Germinal center (tissue), 1 donor: ENCODE measurements around the gene ZNF675.
"Not testable (repeated sequence)": the region's sequence is repeated elsewhere in the genome, so short reads cannot be mapped to it uniquely, and the experiment has no call there.

ENCODE experiments used
- DNase-seq: peaks from one replicate; pipeline ENCODE4 v3.0.0; 2012; ENCODE audit warnings: mixed read lengths, low spot score

ZNF675 gene

DNA sequence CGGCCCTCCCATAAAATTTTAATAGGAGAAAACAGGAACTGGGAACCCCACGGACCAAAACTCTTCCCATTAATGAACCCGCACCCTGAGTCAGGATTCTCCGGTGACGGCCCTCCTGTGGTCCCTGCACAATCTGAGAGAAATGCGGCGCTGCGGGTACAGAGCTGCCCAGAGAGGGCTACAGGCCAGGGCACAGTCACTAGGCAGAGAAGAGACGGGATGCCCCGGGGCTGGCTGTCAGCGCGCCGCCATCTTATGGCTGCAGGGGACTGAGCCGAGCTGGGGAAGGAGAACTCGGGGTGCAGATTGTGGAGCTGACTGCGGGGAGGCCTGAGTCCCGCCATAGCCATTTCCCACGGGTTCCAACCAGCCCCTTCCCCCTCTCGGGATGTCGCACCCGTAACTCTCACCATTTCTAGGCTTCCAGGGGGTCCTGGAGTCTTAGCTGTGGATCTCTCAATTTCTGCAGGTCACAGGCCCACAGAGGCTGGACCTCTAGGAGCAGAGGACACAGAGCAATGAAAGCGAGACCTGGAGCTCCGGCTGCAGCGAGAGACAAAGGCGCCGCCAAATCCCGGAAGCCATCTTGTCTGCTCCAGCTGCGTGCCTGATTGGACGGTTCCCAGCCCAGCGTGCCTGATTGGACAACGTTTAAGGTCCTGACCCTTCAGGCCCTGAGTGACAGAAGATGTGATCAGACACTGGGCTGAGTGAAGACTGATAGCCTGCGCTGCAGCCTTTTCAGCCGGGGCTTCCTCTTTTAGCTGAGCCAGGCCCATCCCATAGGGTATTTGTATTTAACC is at the start of gene ZNF675:
Gene ZNF675, minus strand, starts transcription at position 592 of the 803 bp plus-strand sequence. Its CDS starts 179 bp downstream, at position 413.
- peak; percentile 89 for DNase-seq

DNA sequence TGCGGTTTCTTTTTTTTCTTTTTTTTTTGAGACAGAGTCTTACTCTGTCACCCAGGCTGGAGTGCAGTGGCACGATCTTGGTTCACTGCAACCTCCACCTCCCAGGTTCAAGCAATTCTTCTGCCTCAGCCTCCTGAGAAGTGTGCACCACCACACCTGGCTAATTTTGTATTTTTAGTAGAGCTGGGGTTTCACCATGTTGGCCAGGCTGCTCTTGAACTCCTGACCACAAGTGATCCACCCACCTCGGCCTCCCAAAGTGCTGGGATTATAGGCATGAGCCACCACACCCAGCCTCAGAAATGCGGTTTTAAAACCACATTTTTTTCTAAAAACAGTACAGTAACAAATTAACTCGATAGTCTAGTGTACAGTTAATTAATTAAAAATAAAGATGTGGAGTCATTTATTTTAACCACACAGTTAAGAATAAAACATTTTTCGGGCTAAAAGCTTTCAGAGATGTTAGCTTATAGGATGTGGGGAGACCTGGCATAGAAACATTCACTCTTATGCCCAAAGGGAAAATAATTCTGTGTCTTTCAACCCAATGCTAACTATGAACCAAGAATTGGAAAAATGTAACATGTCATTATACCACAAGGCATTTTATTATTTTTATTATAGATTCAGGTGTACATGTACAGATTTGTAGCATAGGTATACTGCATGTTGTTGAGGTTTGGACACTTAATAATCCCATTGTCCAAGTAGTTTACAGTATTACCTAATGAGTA is 43.9 kb upstream of the ZNF675 start:
- not testable (repeated sequence) for DNase-seq

DNA sequence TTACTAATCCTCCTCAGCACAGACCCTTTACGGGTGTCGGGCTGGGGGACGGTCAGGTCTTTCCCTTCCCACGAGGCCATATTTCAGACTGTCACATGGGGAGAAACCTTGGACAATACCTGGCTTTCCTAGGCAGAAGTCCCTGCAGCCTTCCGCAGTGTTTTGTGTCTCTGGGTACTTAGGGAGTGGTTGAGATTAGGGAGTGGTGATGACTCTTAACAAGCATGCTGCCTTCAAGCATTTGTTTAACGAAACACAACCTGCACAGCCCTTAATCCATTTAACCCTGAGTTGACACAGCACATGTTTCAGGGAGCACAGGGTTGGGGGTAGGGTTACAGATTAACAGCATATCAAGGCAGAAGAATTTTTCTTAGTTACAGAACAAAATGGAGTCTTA is 37.1 kb upstream of the ZNF675 start:
- DNase-seq: not testable (repeated sequence)

DNA sequence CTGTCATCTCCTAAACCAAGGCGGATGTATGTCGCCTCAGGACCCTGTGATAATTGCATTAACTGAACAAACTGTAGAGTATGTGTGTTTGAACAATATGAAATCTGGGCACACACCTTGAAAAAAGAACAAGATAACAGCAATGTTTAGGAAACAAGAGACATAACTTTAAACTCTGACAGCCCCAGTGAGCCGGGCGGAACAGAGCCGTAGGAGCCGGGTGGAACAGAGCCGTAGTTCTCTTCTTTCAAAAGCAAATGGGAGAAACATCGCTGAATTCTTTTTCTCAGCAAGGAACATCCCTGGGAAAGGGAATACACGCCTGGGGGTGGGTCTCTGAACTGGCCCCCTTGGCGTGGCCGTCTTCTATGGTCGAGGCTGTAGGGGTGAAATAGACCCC is 31.8 kb upstream of the ZNF675 start:
- DNase-seq: no peak

DNA sequence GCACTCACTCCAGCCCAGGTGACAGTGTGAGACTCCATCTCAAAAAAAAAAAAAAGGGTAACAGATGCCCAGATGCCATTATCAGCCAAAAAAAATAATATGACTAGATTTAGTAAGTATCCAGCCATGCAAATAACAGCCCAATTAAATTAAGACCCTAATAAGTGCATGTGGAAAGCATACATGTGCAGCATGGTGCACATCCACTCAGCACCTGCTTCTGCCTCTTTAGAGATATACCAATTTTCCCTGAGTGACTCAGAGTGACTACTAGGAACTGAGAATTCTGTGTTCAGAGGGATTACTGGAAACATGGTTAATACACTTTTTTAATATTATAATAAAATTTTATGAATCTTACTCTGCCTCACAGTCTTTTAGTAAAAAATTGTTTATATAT is 29.8 kb upstream of the ZNF675 start:
- DNase-seq: no peak

DNA sequence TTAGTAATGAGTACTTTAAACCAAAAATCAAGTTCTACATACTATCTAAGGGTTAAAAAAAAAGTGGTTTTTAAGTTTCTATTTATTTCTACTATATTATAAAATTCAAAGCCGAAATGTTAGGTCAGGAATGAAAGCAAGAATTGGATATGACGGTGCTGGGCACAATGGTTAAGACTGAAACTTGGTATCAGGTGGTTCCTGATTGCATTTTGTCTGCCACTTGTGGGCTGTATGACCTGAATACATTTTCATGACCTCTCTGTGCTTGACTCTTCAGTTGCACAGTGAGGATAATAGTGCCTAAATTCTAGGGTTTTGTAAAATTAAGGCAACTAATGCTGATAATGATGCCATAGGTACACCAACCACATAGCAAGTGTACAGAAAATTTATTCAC is 22.3 kb upstream of the ZNF675 start:
- no peak for DNase-seq

DNA sequence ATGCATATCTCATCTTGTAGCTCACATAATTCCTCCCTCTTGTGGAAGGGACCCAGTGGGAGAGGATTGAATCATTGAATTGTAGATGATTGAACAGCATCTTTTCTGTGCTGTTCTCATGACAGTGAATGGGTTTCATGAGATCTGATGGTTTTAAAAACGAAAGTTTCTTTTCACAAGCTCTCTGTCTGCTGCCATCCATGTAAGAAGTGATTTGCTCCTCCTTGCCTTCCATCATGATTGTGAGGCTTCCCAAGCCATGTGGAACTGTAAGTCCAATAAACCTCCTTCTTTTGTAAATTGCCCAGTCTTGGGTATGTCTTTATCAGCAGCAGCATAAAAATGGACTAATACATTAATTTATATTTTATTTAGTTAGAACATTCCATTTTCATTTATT is 19.6 kb upstream of the ZNF675 start:
- DNase-seq: no peak

DNA sequence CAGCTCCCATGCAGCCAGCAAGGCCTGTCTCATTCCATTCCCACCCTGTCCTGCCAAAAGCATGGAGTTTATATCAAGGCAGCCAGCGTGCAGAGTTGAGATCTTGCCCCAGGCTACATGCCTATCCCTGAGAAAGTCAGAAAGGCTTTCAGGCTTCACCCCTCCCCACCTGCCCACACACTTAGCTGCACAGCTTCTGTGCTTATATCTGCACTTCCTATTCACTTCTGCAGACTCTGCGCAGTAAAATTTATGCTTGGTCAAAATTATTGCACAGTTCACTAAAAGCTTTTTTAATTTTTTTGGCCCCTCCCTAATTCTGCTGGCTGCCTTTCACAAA is 12.5 kb upstream of the ZNF675 start:
- DNase-seq: no peak

DNA sequence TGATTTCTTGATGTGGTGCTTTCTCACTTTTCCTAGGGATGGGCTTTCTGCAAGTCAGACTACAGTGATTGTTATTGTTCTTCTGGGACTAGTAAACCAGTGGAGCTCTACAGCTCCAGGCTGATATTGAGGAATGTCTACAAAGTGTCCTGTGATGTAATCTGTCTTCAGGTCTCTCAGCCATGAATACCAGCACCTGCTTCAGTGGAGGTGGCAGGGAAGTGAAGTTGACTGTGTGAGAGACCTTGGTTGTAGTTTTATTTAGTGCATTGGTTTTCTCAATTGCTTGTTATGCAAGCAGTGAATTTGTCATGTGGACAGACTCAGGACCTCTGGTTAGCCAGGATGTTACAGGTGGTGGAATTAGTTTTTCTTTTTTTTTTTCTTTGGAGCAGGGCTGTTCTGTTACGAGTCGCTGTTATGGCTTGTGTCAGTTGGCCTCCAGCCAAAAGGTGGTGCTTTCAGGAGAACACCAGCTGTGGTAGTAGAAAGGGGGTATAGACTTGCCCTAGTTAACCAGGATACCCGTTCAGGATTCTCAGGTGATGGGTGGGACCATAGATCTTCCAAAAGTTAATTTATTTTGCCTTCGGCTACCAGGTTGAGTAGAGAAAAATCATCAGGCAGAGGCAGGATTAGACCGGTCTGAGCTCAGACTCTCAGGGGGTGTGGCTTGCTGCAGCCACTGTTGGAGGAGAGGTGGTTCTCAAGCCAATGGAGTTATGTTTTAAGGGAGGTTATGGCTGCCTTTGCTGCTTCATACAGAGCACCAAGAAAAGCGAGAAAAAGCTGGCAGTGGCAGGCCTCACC is 11.9 kb upstream of the ZNF675 start:
- DNase-seq: no peak

DNA sequence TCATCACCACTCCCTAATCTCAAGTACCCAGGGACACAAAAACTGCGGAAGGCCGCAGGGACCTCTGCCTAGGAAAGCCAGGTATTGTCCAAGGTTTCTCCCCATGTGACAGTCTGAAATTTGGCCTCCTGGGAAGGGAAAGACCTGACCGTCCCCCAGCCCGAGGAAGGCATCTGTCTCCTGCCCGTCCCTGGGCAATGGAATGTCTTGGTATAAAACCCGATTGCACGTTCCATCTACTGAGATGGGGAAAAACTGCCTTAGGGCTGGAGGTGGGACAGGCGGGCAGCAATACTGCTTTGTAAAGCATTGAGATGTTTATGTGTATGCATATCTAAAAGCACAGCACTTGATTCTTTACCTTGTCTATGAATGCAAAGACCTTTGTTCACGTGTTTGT is 5.9 kb upstream of the ZNF675 start:
- DNase-seq: not testable (repeated sequence)

DNA sequence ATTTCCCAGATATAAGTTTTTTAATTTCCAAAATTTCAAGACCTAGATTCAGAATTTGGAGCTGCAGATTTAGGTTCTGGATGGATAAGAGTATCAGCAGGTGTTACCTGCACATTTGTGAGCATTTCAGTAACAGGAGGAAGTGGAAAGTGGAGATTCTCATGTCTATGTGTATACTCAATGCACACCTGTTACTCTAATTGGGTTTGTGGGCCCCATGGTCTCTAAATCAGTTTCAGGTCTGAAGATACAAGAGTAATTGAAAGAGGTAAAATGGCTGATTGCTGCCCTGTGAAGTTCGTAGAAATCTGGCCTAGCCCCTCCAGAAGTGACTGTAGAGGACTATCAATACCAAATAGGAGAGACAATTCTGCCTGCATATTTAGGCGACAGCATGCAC is 13.9 kb downstream of the ZNF675 start:
- DNase-seq: no peak

DNA sequence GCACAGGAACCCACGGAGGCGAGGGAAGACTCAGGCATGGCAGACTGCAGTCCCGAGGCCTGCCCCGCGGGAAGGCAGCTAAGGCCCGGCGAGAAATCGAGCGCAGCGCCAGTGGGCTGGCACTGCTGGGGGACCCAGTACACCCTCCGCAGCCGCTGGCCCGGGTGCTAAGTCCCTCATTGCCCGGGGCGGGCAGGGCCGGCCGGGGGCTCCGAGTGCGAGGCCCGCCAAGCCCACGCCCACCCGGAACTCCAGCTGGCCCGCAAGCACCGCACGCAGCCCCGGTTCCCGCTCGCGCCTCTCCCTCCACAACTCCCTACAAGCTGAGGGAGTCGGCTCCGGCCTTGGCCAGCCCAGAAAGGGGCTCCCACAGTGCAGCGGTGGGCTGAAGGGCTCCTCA is 18.4 kb downstream of the ZNF675 start:
- DNase-seq: not testable (repeated sequence)

DNA sequence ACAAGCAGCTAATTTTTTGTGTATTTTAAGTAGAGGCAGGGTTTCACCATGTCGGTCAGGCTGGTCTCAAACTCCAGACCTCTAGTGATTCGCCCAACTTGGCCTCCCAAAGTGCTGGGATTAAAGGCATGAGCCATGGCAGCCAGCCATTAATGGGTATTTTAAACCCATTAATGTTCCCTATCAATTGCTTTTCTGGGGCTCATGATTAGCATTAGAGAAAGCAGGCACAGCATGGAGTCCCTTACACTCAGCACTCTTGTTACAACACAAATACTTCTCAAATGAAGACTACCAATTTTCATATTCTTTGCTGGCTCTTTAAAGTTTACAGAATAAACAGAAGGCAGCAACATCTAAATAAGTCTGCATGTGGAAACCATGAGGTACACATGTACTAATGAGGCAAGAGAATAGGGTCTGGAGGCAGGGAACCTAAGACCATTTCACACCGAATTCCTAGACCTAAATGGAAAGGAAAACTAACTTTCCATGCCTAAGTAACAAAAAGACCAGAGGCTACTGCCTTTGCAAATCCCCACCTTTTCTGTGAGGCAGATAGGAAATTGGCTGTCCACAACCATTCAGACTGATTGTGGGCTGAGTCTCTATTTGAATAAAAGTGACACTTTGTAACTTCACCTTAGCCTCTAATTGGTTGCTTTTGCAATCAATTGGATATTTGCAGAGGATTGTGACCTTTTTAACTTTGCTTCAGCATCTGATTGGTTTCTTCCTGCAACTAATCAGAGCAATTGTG is 21.2 kb downstream of the ZNF675 start:
- no peak for DNase-seq

DNA sequence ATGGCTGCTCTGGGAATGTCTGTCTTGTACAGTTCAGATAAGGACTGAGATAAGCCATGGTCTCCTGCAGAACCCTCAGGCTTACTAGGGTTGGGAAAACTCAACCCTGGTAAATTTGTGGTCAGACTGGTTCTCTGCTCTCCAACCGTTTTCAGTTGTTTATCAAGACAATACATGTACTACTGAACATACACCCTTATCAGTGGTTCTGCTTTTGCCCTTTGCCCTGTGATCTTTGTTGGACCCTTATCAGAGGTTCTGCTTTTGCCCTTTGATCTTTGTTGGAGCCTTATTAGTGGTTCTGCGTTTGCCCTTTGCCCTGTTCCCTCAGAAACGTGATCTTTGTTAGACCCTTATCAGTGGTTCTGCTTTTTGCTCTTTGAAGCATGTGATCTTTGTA is 37.2 kb downstream of the ZNF675 start:
- not testable (repeated sequence) for DNase-seq
